GM23248 (cell line): ENCODE measurements around the gene F2RL2.

Experiments used
- EZH2 ChIP-seq: fragments of 200-600 bp; sonication (generic); IDR thresholded peaks from 2 replicates; pipeline ENCODE4 v1.6.1; 2018; ENCODE audit warnings: antibody characterized with exemption, mild to moderate bottlenecking; ENCODE audit not compliant: insufficient read depth, poor library complexity, severe bottlenecking
- EZH2phosphoT487 ChIP-seq: fragments of 200-600 bp; sonication (generic); IDR thresholded peaks from 2 replicates; pipeline ENCODE4 v1.6.1; 2018; ENCODE audit warnings: antibody characterized with exemption, moderate library complexity, mild to moderate bottlenecking, low read depth; ENCODE audit not compliant: insufficient read depth

- TF ChIP-seq EZH2phosphoT487 (no peak), EZH2 (no peak)
Measured at GRCh38 chr5:76641514-76642120, 18.4 kb upstream of the F2RL2 start.
